HL-60 (cell line): ENCODE data around the gene POLDIP3.
"Not testable (repeated sequence)": the region's sequence is repeated elsewhere in the genome, so short reads cannot be mapped to it uniquely, and the experiment has no call there.

Experiments used
- DNase-seq, 2 experiments: peaks; one replicate each; pipeline ENCODE4 v3.0.0-alpha.2; 2010 to 2020; ENCODE audit warnings: low read depth in 1 of 2, low spot score in 1 of 2
- H3K27ac ChIP-seq: fragments of 250-450 bp; sonication (Bioruptor Pico); replicated peaks from 2 replicates; pipeline ENCODE4 v1.5.1; 2020; ENCODE audit warnings: mild to moderate bottlenecking, moderate library complexity
- H3K27me3 ChIP-seq: fragments of 250-450 bp; sonication (Bioruptor Pico); 2 replicates; pipeline ENCODE4 v1.5.1; 2021; ENCODE audit warnings: mild to moderate bottlenecking, moderate library complexity; ENCODE audit not compliant: insufficient read depth, poor library complexity, severe bottlenecking
- H3K4me3 ChIP-seq: replicated peaks from 2 replicates; pipeline ENCODE4 v1.5.1; 2011; ENCODE audit warnings: mild to moderate bottlenecking, control low read depth, low read length; ENCODE audit not compliant: insufficient read depth
- CTCF ChIP-seq: IDR thresholded peaks from one replicate; pipeline ENCODE4 v1.5.1; 2011; ENCODE audit warnings: low read length, control low read depth, inconsistent platforms; ENCODE audit not compliant: insufficient read depth
- GABPA ChIP-seq: IDR thresholded peaks from 2 replicates; pipeline ENCODE4 v1.6.1; 2012; ENCODE audit warnings: low read depth
- POLR2AphosphoS5 ChIP-seq: IDR thresholded peaks from 2 replicates; pipeline ENCODE4 v1.6.1; 2012; ENCODE audit warnings: low read depth
- SPI1 ChIP-seq: IDR thresholded peaks from 2 replicates; pipeline ENCODE4 v1.6.1; 2012; ENCODE audit warnings: low read depth, mild to moderate bottlenecking, borderline replicate concordance
- TF ChIP-seq, protein P1 (sequence below): IDR thresholded peaks from 2 replicates; pipeline ENCODE4 v1.6.1; 2012; ENCODE audit warnings: low read depth; ENCODE audit not compliant: insufficient replicate concordance

Gene POLDIP3

DNA sequence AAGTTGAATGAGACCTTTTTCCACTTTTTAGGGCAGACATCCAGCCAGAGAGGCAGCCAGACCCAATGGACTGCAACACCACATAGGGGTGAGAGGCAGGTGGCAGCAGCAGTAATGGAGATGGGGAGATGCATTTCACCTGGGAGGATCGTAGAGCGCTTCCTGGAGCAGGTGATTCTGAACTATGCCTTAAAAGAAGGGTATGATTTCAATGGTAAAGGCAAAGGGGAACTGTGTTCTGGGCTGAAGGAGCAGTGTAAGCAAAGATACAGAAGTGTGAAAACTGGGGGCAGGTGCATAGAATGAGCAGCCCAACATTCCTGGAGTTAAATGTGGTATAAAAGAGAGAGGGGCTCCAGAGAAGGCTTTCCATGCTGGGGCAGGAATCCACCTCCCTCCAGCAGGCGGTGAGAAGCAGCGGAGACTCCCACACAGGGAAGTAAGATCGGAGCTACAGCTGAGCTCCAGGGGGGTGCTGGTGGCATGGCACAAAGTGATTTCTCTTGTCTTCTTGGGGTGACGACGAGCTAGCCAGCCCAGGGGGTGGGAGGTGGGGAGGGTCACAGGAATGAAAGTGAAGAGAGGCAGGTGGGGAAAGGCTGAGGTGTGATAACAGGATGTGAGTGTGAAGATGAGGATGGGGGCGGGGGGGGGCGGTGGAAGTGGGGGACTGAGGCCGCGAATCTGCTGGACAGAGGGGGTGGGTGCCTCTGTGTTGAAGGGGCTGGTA, 65.2 kb downstream of the POLDIP3 start:
- TF ChIP-seq POLR2AphosphoS5 (no peak), SPI1 (no peak), GABPA (no peak), CTCF (no peak)
- TF ChIP-seq, protein P1, sequence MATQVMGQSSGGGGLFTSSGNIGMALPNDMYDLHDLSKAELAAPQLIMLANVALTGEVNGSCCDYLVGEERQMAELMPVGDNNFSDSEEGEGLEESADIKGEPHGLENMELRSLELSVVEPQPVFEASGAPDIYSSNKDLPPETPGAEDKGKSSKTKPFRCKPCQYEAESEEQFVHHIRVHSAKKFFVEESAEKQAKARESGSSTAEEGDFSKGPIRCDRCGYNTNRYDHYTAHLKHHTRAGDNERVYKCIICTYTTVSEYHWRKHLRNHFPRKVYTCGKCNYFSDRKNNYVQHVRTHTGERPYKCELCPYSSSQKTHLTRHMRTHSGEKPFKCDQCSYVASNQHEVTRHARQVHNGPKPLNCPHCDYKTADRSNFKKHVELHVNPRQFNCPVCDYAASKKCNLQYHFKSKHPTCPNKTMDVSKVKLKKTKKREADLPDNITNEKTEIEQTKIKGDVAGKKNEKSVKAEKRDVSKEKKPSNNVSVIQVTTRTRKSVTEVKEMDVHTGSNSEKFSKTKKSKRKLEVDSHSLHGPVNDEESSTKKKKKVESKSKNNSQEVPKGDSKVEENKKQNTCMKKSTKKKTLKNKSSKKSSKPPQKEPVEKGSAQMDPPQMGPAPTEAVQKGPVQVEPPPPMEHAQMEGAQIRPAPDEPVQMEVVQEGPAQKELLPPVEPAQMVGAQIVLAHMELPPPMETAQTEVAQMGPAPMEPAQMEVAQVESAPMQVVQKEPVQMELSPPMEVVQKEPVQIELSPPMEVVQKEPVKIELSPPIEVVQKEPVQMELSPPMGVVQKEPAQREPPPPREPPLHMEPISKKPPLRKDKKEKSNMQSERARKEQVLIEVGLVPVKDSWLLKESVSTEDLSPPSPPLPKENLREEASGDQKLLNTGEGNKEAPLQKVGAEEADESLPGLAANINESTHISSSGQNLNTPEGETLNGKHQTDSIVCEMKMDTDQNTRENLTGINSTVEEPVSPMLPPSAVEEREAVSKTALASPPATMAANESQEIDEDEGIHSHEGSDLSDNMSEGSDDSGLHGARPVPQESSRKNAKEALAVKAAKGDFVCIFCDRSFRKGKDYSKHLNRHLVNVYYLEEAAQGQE: no peak
- no peaks in the 10 kb centered on the region for H3K27me3 ChIP-seq
- no peak overlapping the region for H3K4me3 ChIP-seq
- H3K27ac ChIP-seq: no peak overlapping the region
- no peak for DNase-seq

GRCh38 chr22:42548597-42549330, 65.9 kb downstream of the POLDIP3 start:
- Histone ChIP-seq H3K27me3 (no peaks in the 10 kb centered on the region), H3K4me3 (no peak overlapping the region), H3K27ac (no peak overlapping the region)
- DNase-seq: no peak
- TF ChIP-seq POLR2AphosphoS5 (no peak), GABPA (no peak), SPI1 (no peak), CTCF (no peak)

DNA sequence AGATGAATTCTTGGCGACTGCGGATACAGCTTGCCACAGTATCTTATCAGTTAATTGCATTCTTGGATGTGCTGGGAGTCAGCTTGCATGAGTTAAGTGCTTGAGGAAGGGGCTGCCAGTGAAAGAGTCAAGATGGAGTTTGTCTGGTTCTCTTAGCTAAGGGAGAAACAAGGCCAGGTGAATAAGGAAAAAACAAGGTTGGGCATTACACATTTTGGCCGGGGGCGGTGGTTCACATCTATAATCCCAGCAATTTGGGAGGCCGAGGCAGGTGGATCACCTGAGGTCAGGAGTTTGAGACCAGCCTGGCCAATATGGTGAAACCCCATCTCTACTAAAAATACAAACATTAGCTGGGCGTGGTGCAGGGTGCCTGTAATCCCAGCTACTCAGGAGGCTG, 66.6 kb downstream of the POLDIP3 start:
- DNase-seq, H3K27me3 ChIP-seq, H3K4me3 ChIP-seq, H3K27ac ChIP-seq: not testable (repeated sequence)

DNA sequence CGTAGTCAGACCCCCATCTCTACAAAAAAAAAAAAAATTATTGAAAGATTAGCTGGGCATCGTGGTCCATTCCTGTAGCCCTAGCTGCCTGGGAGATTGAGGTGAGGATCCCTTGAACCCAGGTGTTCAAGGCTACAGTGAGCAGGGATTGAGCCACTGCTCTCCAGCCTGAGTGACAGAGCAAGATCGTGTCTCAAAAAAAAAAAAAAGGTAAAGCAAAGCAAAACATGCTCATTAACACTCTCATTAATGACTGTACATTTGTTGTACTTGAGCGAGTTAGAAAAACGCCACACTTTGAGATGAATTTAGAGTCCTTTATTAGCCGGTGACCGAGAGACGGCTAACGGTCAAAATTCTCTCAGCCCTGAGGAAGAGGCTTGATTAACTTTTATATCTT, 67.1 kb downstream of the POLDIP3 start:
- no peak overlapping the region for H3K27ac ChIP-seq
- H3K27me3 ChIP-seq: no peaks in the 10 kb centered on the region
- no peak for DNase-seq
- TF ChIP-seq GABPA (no peak), POLR2AphosphoS5 (no peak), SPI1 (no peak), CTCF (no peak)
- TF ChIP-seq, protein P1: no peak
- no peak overlapping the region for H3K4me3 ChIP-seq
